Fibroblast of lung (primary cell): ENCODE data around the gene GNB4. TPM values are rescaled to one million over a fixed set of nuclear protein-coding genes. Genes with fewer than 3 reads are reported as not detected.

Experiments used
- DNase-seq, 2 donors: peaks; one replicate each; pipeline versions ENCODE4 v3.0.0 to v3.0.0-alpha.2; 2010; ENCODE audit warnings: low read depth in 2 of 2
- H2AFZ ChIP-seq: 2 replicates; pipeline ENCODE4 v1.5.1; 2012; ENCODE audit warnings: low read length, control low read depth, inconsistent platforms
- H3K27ac ChIP-seq: 2 replicates; pipeline ENCODE4 v1.5.1; 2011; ENCODE audit warnings: low read length, control low read depth; ENCODE audit not compliant: insufficient read depth
- H3K27me3 ChIP-seq: 2 replicates; pipeline ENCODE4 v1.5.1; 2011; ENCODE audit warnings: mild to moderate bottlenecking, low read length; ENCODE audit not compliant: control insufficient read depth, insufficient read depth
- H3K36me3 ChIP-seq: 2 replicates; pipeline ENCODE4 v1.5.1; 2011; ENCODE audit warnings: low read length; ENCODE audit not compliant: control insufficient read depth, insufficient read depth
- H3K4me1 ChIP-seq: 2 replicates; pipeline ENCODE4 v1.5.1; 2011; ENCODE audit warnings: low read length; ENCODE audit not compliant: control insufficient read depth, insufficient read depth; ENCODE audit errors: extremely low read depth
- H3K4me2 ChIP-seq: 2 replicates; pipeline ENCODE4 v1.5.1; 2011; ENCODE audit warnings: low read length, control low read depth; ENCODE audit not compliant: insufficient read depth; ENCODE audit errors: extremely low read depth
- H3K4me3 ChIP-seq, 4 experiments: fragments of 200-600 bp in 1 of 4; sonication (generic) in 1 of 4; replicated peaks in 1 of 4; 2 replicates each; pipeline ENCODE4 v1.5.1; 2011 to 2016; ENCODE audit warnings: low read length in 4 of 4, low read depth in 3 of 4, mild to moderate bottlenecking in 3 of 4, control low read depth in 2 of 4, inconsistent platforms in 1 of 4, mixed read lengths in 1 of 4; ENCODE audit not compliant: insufficient read depth in 1 of 4; ENCODE audit errors: control extremely low read depth in 1 of 4
- H3K79me2 ChIP-seq: 2 replicates; pipeline ENCODE4 v1.5.1; 2012; ENCODE audit warnings: mild to moderate bottlenecking, low read length, inconsistent platforms; ENCODE audit not compliant: control insufficient read depth, insufficient read depth
- H3K9ac ChIP-seq: 2 replicates; pipeline ENCODE4 v1.5.1; 2011; ENCODE audit warnings: mild to moderate bottlenecking, low read length, control low read depth; ENCODE audit not compliant: insufficient read depth
- H3K9me3 ChIP-seq: 2 replicates; pipeline ENCODE4 v1.5.1; 2012; ENCODE audit warnings: low read depth, low read length; ENCODE audit not compliant: control insufficient read depth, insufficient read depth
- H4K20me1 ChIP-seq: 2 replicates; pipeline ENCODE4 v1.5.1; 2011; ENCODE audit warnings: low read length; ENCODE audit not compliant: control insufficient read depth, insufficient read depth; ENCODE audit errors: extremely low read depth
- CTCF ChIP-seq, 2 donors: IDR thresholded peaks in 1 of 2; conservative IDR thresholded peaks in 1 of 2; 1 replicate in 1 of 2; 2 replicates in 1 of 2; pipeline ENCODE4 v1.5.1; 2011 to 2012; ENCODE audit warnings: low read length in 2 of 2, control low read depth in 1 of 2, inconsistent platforms in 1 of 2, low read depth in 1 of 2, mild to moderate bottlenecking in 1 of 2
- EZH2 ChIP-seq: IDR thresholded peaks from 2 replicates; pipeline ENCODE4 v1.5.1; 2012; ENCODE audit warnings: low read length, control low read depth, mild to moderate bottlenecking; ENCODE audit errors: missing control alignments
- polyA plus RNA-seq, 2 donors: library from polyadenylated mRNA; depleted of rRNA in 1 of 2; stranded (reverse) in 1 of 2; unstranded in 1 of 2; fragments of >200 nt; gene quantifications; 2 replicates each; pipeline ENCODE4 v1.2.1, GENCODE V29; 2011 to 2012; ENCODE audit warnings: missing spikeins in 1 of 2
- total RNA-seq: library from RNA; depleted of rRNA; stranded (reverse); fragments of >200 nt; gene quantifications from 2 replicates; pipeline ENCODE4 v1.2.1, GENCODE V29; 2014

Gene GNB4
- total and polyA plus RNA-seq, 2 donors (not counting 1 experiment from before 2014, with no cell fraction given): 55.7 to 83.1 TPM

- Histone ChIP-seq H3K4me3 (no peak overlapping the region), H3K9me3 (no peaks in the 10 kb centered on the region), H3K27ac (no peak overlapping the region), H3K79me2 (no peaks in the 10 kb centered on the region), H3K36me3 (no peaks in the 10 kb centered on the region), H3K4me2 (no peak overlapping the region), H4K20me1 (no peaks in the 10 kb centered on the region), H3K9ac (no peak overlapping the region), H2AFZ (no peak overlapping the region), H3K27me3 (no peaks in the 10 kb centered on the region), H3K4me1 (no peaks in the 10 kb centered on the region)
- DNase-seq: no peak
- no peak for TF ChIP-seq EZH2
Measured at GRCh38 chr3:179476215-179476614, 24.9 kb upstream of the GNB4 start.

GRCh38 chr3:179474480-179474879, 23.2 kb upstream of the GNB4 start:
- no peaks in the 10 kb centered on the region for H3K27me3 ChIP-seq
- no peaks in the 10 kb centered on the region for H3K9me3 ChIP-seq
- H3K79me2 ChIP-seq: no peaks in the 10 kb centered on the region
- no peak for TF ChIP-seq CTCF (conservative IDR thresholded peaks at IDR 0.05 in 1 of 2, IDR thresholded peaks at IDR 0.05 in 1 of 2; ENCODE audit: low read depth in 1 of 2, low read length in 2 of 2)
- no peak for TF ChIP-seq EZH2
- no peaks in the 10 kb centered on the region for H4K20me1 ChIP-seq
- no peak overlapping the region for H3K9ac ChIP-seq
- H3K4me3 ChIP-seq: no peak overlapping the region
- no peaks in the 10 kb centered on the region for H3K4me1 ChIP-seq
- H3K4me2 ChIP-seq: no peak overlapping the region
- no peaks in the 10 kb centered on the region for H3K36me3 ChIP-seq
- H3K27ac ChIP-seq: no peak overlapping the region
- no peak for DNase-seq
- no peak overlapping the region for H2AFZ ChIP-seq

- no peak for DNase-seq
- Histone ChIP-seq H3K9ac (no peak overlapping the region), H3K79me2 (no peaks in the 10 kb centered on the region), H3K4me3 (no peak overlapping the region), H3K36me3 (no peaks in the 10 kb centered on the region), H2AFZ (no peak overlapping the region), H3K9me3 (no peaks in the 10 kb centered on the region), H3K4me1 (no peaks in the 10 kb centered on the region), H4K20me1 (no peaks in the 10 kb centered on the region), H3K27ac (no peak overlapping the region), H3K27me3 (no peaks in the 10 kb centered on the region), H3K4me2 (no peak overlapping the region)
- TF ChIP-seq CTCF (conservative IDR thresholded peaks at IDR 0.05 in 1 of 2, IDR thresholded peaks at IDR 0.05 in 1 of 2; ENCODE audit: low read depth in 1 of 2, low read length in 2 of 2) (no peak), EZH2 (no peak)
Measured at GRCh38 chr3:179473565-179473964, 22.3 kb upstream of the GNB4 start.
